DMS114 treated with DMSO at 0.1 percent for 48 hours (cell line): ENCODE data around the gene MSANTD1.

Experiments used
- DNase-seq: peaks from one replicate; lab custom pipeline; 2025; ENCODE audit not compliant: unreplicated experiment; lab: John Stamatoyannopoulos, UW

MSANTD1 gene

GRCh38 chr4:3232871-3233271 lies 16.1 kb upstream of the MSANTD1 start:
- no peak for DNase-seq

- no peak for DNase-seq
Observed at GRCh38 chr4:3233391-3234071, 15.4 kb upstream of the MSANTD1 start.

- no peak for DNase-seq
Observed at GRCh38 chr4:3234171-3235029, 14.6 kb upstream of the MSANTD1 start.

GRCh38 chr4:3235030-3235345 lies 14.0 kb upstream of the MSANTD1 start:
- no peak for DNase-seq

GRCh38 chr4:3235581-3235980 lies 13.4 kb upstream of the MSANTD1 start:
- no peak for DNase-seq

- DNase-seq: no peak
Observed at GRCh38 chr4:3236326-3236878, 12.6 kb upstream of the MSANTD1 start.

GRCh38 chr4:3237266-3237665 lies 11.7 kb upstream of the MSANTD1 start:
- no peak for DNase-seq

GRCh38 chr4:3237712-3238560 lies 11.0 kb upstream of the MSANTD1 start:
- no peak for DNase-seq

- no peak for DNase-seq
Observed at GRCh38 chr4:3238721-3239120, 10.2 kb upstream of the MSANTD1 start.

GRCh38 chr4:3239303-3239702 lies 9.7 kb upstream of the MSANTD1 start:
- no peak for DNase-seq

- no peak for DNase-seq
Observed at GRCh38 chr4:3239998-3240920, 8.7 kb upstream of the MSANTD1 start.

GRCh38 chr4:3240936-3241522 lies 7.9 kb upstream of the MSANTD1 start:
- DNase-seq: no peak

- DNase-seq: no peak
Observed at GRCh38 chr4:3241898-3242524, 6.9 kb upstream of the MSANTD1 start.

- DNase-seq: no peak
Observed at GRCh38 chr4:3243136-3243780, 5.7 kb upstream of the MSANTD1 start.

GRCh38 chr4:3244002-3244401 lies 5.0 kb upstream of the MSANTD1 start:
- no peak for DNase-seq

GRCh38 chr4:3244747-3245146 lies 4.2 kb upstream of the MSANTD1 start:
- DNase-seq: no peak

GRCh38 chr4:3245676-3246075 lies 3.3 kb upstream of the MSANTD1 start:
- DNase-seq: no peak

- no peak for DNase-seq
Observed at GRCh38 chr4:3246458-3247398, 2.2 kb upstream of the MSANTD1 start.
